ENCODE measurements around the gene COL27A1. TPM values are rescaled to one million over a fixed set of nuclear protein-coding genes. Genes with fewer than 3 reads are reported as not detected.

Gene COL27A1
- total and polyA plus RNA-seq, 8 donors = 9.7 to 109 (median 19.6) TPM

DNA sequence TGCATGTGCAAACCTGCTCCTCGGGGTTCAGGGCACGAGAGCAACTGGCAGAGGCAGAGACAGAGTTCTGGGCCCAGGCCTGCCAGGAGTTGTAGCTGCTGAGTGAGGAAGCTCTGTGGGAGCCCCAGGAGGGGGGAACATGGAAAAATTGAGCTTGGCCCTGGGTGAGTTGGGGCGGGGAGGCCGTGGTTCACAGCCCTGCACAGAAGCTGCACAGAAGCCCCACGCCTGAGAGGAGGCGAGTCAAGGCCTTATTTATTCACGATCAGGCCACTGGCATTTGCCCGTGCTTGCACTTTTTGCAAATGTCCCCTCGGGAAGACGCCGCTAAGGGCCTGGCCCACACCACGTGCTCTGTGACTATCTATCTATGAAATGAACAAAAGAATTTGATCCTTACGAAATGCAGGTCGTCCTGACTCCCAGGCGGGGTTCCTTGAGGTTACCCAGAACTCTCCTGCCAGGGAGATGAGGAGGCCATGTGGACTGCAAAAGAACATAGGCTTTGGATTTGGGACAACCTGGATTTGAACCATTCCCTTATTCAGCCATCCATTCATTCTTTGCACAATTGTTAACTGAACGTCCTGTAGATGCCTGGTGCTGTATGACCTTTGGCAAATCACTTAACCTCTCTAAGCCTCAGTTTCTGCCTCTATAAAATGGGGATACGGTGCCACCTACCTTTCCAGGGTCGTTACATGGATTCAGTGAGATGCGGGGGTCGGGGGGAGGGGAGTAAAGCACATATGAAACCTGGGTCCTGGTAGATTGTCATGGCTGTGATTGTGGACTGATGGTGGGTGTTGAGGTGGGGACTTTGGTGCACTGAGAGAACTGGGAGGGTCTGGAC is 17.9 kb downstream of the COL27A1 start:
- intact Hi-C loops (cut with DNase I) = no loop called here
- FAIRE-seq = no peak
- H3K36me3 ChIP-seq = no peaks in the 10 kb centered on the region
- no peaks in the 10 kb centered on the region for H3K9me3 ChIP-seq
- no peak overlapping the region for H3K27ac ChIP-seq
- 48 to 50% methylated on average over 20 of the region's 20 CpGs for WGBS, 2 donors
- TF ChIP-seq, protein P1, sequence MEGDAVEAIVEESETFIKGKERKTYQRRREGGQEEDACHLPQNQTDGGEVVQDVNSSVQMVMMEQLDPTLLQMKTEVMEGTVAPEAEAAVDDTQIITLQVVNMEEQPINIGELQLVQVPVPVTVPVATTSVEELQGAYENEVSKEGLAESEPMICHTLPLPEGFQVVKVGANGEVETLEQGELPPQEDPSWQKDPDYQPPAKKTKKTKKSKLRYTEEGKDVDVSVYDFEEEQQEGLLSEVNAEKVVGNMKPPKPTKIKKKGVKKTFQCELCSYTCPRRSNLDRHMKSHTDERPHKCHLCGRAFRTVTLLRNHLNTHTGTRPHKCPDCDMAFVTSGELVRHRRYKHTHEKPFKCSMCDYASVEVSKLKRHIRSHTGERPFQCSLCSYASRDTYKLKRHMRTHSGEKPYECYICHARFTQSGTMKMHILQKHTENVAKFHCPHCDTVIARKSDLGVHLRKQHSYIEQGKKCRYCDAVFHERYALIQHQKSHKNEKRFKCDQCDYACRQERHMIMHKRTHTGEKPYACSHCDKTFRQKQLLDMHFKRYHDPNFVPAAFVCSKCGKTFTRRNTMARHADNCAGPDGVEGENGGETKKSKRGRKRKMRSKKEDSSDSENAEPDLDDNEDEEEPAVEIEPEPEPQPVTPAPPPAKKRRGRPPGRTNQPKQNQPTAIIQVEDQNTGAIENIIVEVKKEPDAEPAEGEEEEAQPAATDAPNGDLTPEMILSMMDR (IDR thresholded peaks at IDR 0.05) = no peak
- ATAC-seq = peak; percentile 14 to 27 (median 23)
- peaks cover 20 to 35% (median 24%) of the 10 kb centered on the region in 3 donors for H3K4me1 ChIP-seq
- H3K27me3 ChIP-seq = no peaks in the 10 kb centered on the region
- H3K4me3 ChIP-seq = no peak overlapping the region
- DNase-seq = peak in 2 of 6 donors; percentile 17 to 46

DNA sequence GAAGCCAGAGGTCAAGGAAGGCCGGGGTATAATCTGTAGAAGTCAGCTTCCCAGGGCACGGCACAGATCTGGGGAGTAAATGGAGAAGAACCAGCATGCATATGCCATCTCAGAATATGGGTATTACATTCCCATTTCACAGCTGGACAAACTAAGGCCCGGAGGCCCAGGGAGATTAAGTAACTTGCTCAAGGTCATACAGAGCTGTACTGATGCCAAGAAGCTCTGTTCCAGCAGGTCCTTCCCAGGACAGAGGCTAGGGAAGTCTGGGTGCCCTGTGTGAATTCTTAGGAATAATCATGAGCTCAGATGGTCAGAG is 19.2 kb downstream of the COL27A1 start:
- Histone ChIP-seq H3K27ac (peak overlapping the region in 1 of 4 donors; percentile 57), H3K27me3 (no peaks in the 10 kb centered on the region), H3K4me1 (peaks cover 20 to 37% (median 24%) of the 10 kb centered on the region in 3 donors), H3K36me3 (no peaks in the 10 kb centered on the region), H3K4me3 (no peak overlapping the region), H3K9me3 (no peaks in the 10 kb centered on the region)
- ATAC-seq (peak in 3 of 4 donors; percentile 25 to 52 (median 25)), FAIRE-seq (no peak), DNase-seq (peak in 4 of 6 donors; percentile 5 to 57 (median 25))
- TF ChIP-seq, protein P1 (IDR thresholded peaks at IDR 0.05) = no peak
- WGBS, 2 donors = 22 to 27% methylated on average over 3 of the region's 3 CpGs
- intact Hi-C loops (cut with DNase I) = no loop called here

DNA sequence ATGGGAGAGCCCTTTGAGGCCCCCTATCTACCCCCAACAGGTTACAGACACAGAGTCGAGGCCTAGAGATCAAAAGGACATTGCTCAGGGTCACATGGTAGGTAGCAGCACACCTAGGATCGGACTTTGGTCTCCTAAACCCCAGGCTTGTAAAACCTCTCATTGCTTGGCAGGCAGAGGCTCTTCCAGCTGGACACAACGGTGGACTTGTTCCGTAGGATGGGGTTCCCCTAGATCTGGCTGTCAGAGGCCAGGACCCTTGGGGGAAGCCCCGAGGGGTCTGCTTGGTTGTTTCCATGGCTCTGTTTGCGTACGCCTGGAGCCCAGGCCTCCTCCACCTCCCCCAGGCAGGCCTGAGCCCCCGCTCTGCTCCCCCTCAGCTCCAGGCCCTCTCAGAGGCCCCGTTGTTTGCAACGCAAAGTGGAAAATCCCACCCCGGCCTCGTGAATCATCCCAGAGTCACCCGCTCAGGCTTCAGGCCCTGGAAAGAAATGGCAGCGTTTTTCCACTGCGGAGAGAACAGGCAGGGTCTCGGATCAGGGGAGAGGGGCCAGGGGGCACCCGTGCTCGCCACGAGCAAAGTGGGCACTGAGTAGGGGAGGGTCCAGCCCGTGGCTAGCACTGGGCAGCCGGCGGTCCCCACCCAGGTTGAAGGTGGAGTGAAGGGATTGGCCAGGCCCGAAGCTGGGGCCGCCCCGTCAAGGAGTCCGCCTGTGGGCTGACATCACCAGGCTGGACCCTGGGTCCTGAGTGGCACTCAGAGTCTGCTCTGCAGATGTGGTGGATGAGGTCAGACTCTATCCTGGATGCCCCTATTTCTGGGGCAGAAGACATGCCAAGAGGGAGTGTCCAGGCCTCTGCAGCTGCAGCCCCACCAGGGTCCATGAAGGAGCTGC is 19.8 kb downstream of the COL27A1 start:
- Histone ChIP-seq H3K36me3 (no peaks in the 10 kb centered on the region), H3K9me3 (no peaks in the 10 kb centered on the region), H3K27me3 (no peaks in the 10 kb centered on the region), H3K4me3 (no peak overlapping the region), H3K4me1 (peaks cover 20 to 37% (median 24%) of the 10 kb centered on the region in 3 donors), H3K27ac (peak overlapping the region in 1 of 4 donors; percentile 57)
- intact Hi-C loops (cut with DNase I) = no loop called here
- 52 to 59% methylated on average over 24 to 26 of the region's 26 CpGs for WGBS, 2 donors
- TF ChIP-seq, protein P1 (IDR thresholded peaks at IDR 0.05) = no peak
- peak in 4 of 6 donors; percentile 28 to 70 (median 46) for DNase-seq
- peak; percentile 46 to 76 (median 64) for ATAC-seq
- FAIRE-seq = no peak

DNA sequence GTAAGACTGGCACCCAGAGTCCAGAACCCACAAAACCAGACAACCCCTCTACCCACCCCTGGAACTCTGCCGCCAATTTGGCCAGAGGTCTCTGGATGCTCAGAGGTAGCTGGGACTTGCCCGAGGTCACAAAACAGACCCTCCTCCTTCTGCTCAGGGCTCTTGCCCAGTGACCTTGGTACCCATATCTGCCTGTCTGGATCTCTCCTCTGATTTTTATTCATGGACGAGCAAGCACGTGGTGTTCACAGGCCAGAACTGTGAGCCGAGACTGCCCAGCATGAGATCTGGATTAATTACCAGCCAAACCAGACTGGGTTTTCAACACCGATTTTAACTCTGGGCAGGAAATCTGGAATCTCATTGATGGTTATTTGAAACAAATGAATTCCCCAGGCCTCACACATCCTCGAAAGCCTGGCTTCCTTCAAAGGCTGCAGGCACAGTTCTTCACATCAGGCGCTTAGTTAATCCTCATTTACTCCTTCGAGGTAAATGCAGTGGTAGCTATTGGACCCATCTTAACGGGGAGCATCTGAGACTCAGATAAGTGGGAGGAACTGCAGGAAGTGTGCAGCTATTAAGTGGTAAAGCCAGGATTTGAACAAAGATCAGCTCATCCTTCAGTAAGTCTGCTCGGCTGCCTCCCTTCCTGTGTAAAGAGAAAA is 21.4 kb downstream of the COL27A1 start:
- WGBS, 2 donors = 29 to 37% methylated on average over 11 of the region's 11 CpGs
- TF ChIP-seq, protein P1 (IDR thresholded peaks at IDR 0.05) = no peak
- peak overlapping the region in 1 of 4 donors; percentile 57 for H3K27ac ChIP-seq
- FAIRE-seq = no peak
- H3K27me3 ChIP-seq = no peaks in the 10 kb centered on the region
- peak; percentile 30 to 52 (median 37) for ATAC-seq
- H3K36me3 ChIP-seq = no peaks in the 10 kb centered on the region
- H3K9me3 ChIP-seq = no peaks in the 10 kb centered on the region
- H3K4me3 ChIP-seq = no peak overlapping the region
- H3K4me1 ChIP-seq = peaks cover 24 to 42% (median 36%) of the 10 kb centered on the region in 3 donors
- intact Hi-C loops (cut with DNase I) = no loop called here
- peak in 4 of 6 donors; percentile 27 to 59 (median 32) for DNase-seq
